ENCODE data around the gene BCAS4.

BCAS4 gene

DNA sequence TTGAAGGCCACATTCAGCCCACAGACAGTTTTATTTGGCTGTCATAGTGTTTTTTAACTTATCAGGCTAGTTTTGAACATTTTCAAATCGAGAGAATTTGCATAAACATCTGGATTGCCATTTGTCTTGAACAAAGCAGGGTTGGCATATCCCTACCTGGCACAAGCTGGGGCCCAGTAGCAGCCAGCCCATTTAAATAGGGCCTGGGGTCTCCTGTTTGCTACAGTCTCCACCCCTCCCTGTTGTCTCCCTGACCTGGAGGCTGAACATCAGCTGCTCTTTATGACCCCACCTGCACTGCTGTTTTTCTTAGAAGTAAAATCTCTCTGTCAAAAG, 10.5 kb downstream of the BCAS4 start:
- H3K9me3 ChIP-seq (ENCODE audit: low read length): 0 out of 2 replicates have a peak, but pooled peaks cover 2% of the 10 kb centered on the region
- H3K27ac ChIP-seq (ENCODE audit: low read depth, low read length, poor library complexity, severe bottlenecking): peak overlapping the region; percentile 99
- peaks cover 69% of the 10 kb centered on the region for H3K4me1 ChIP-seq (ENCODE audit: insufficient read depth, low read length, severe bottlenecking)
- H3K4me3 ChIP-seq (ENCODE audit: low read depth, low read length, poor library complexity, severe bottlenecking): peak overlapping the region; percentile 49
- no peaks in the 10 kb centered on the region for H3K9me2 ChIP-seq (ENCODE audit: low read depth, low read length)
- peaks cover 24% of the 10 kb centered on the region for H3K79me2 ChIP-seq (ENCODE audit: insufficient read depth, low read length)
- H3F3A ChIP-seq (ENCODE audit: insufficient read depth, low read length): 0 out of 2 replicates have a peak, but pooled peaks cover 3% of the 10 kb centered on the region
- H4K20me1 ChIP-seq (ENCODE audit: insufficient read depth, low read length): no peaks in the 10 kb centered on the region
- 0 out of 2 replicates have a peak, but pooled peaks cover 4% of the 10 kb centered on the region for H3K36me3 ChIP-seq (ENCODE audit: insufficient read depth, low read length)
- peak overlapping the region; percentile 69 for H3K9ac ChIP-seq (ENCODE audit: low read length)
- peak overlapping the region; percentile 72 for H3K4me2 ChIP-seq (ENCODE audit: low read length)
- no peak for TF ChIP-seq EZH2 (IDR thresholded peaks at IDR 0.05; ENCODE audit: borderline replicate concordance, low read length)
- TF ChIP-seq, protein P1, sequence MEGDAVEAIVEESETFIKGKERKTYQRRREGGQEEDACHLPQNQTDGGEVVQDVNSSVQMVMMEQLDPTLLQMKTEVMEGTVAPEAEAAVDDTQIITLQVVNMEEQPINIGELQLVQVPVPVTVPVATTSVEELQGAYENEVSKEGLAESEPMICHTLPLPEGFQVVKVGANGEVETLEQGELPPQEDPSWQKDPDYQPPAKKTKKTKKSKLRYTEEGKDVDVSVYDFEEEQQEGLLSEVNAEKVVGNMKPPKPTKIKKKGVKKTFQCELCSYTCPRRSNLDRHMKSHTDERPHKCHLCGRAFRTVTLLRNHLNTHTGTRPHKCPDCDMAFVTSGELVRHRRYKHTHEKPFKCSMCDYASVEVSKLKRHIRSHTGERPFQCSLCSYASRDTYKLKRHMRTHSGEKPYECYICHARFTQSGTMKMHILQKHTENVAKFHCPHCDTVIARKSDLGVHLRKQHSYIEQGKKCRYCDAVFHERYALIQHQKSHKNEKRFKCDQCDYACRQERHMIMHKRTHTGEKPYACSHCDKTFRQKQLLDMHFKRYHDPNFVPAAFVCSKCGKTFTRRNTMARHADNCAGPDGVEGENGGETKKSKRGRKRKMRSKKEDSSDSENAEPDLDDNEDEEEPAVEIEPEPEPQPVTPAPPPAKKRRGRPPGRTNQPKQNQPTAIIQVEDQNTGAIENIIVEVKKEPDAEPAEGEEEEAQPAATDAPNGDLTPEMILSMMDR (IDR thresholded peaks at IDR 0.05; ENCODE audit: low read length): no peak
- H2AFZ ChIP-seq (ENCODE audit: low read length): no peak overlapping the region
- no peaks in the 10 kb centered on the region for H3K27me3 ChIP-seq (ENCODE audit: insufficient read depth, low read length)

DNA sequence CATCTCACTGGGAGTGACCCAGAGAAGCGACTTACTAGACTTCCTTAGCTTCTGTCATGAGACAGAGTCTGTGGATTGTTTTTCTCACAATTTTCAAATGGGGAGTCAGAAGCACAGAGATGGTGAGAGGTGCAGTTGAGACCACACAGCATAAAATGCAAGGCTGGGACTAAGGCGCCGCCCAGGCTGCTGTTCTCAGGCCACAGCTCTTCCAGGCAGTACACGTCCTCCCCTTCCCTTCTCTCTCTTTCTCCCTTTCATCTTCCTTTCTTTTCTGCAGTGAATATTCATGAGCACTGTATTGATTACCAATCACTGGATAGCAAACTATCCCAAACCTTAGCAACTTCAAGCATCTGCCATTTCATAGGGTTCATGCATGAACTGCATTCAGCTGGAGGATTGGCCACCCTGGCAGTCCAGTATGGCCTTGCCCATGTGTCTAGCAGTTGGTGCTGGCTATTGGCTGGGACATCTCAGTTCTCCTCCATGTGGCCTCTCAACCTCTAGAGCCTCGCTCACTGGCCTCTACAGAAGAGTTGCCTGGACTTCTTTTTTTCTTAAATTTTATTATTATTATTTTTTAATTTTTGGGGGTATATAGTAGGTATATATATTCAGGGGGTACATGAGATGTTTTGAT, 11.4 kb downstream of the BCAS4 start:
- no peak overlapping the region for H2AFZ ChIP-seq (ENCODE audit: low read length)
- peak overlapping the region; percentile 72 for H3K4me2 ChIP-seq (ENCODE audit: low read length)
- H3K36me3 ChIP-seq (ENCODE audit: insufficient read depth, low read length): 0 out of 2 replicates have a peak, but pooled peaks cover 4% of the 10 kb centered on the region
- peak overlapping the region; percentile 49 for H3K4me3 ChIP-seq (ENCODE audit: low read depth, low read length, poor library complexity, severe bottlenecking)
- 0 out of 2 replicates have a peak, but pooled peaks cover 3% of the 10 kb centered on the region for H3F3A ChIP-seq (ENCODE audit: insufficient read depth, low read length)
- H3K79me2 ChIP-seq (ENCODE audit: insufficient read depth, low read length): peaks cover 31% of the 10 kb centered on the region
- peaks cover 69% of the 10 kb centered on the region for H3K4me1 ChIP-seq (ENCODE audit: insufficient read depth, low read length, severe bottlenecking)
- H3K9ac ChIP-seq (ENCODE audit: low read length): peak overlapping the region; percentile 69; the same call in 1 of the 2 replicates
- TF ChIP-seq, protein P1 (IDR thresholded peaks at IDR 0.05; ENCODE audit: low read length): no peak
- TF ChIP-seq EZH2 (IDR thresholded peaks at IDR 0.05; ENCODE audit: borderline replicate concordance, low read length): no peak
- H3K9me2 ChIP-seq (ENCODE audit: low read depth, low read length): no peaks in the 10 kb centered on the region
- H3K9me3 ChIP-seq (ENCODE audit: low read length): 0 out of 2 replicates have a peak, but pooled peaks cover 2% of the 10 kb centered on the region
- peak overlapping the region; percentile 99 for H3K27ac ChIP-seq (ENCODE audit: low read depth, low read length, poor library complexity, severe bottlenecking)
- H3K27me3 ChIP-seq (ENCODE audit: insufficient read depth, low read length): no peaks in the 10 kb centered on the region
- no peaks in the 10 kb centered on the region for H4K20me1 ChIP-seq (ENCODE audit: insufficient read depth, low read length)

DNA sequence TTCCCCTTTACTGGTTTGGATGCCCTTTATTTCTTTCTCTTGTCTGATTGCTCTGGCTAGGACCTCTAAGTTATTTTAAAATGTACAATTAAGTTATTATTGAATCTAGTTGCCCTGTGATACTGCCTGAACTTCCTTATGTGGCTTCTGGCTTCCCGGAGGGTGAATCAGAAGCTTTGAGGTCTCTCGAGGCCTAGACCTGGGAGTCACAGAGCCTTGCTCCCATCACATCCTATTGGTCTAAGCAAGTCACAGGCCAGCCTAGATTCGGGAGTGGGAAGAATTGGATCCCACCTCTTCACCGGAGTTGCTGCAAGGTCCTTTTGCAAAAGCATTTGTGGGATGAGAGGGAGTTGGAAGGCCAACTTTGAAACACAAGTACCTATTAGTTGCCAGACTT, 15.2 kb downstream of the BCAS4 start:
- Histone ChIP-seq H3K27ac (ENCODE audit: low read depth, low read length, poor library complexity, severe bottlenecking) (peak overlapping the region; percentile 95), H3K4me2 (ENCODE audit: low read length) (peak overlapping the region; percentile 7; the same call in 1 of the 2 replicates), H2AFZ (ENCODE audit: low read length) (no peak overlapping the region), H3K9me3 (ENCODE audit: low read length) (0 out of 2 replicates have a peak, but pooled peaks cover 2% of the 10 kb centered on the region), H3K79me2 (ENCODE audit: insufficient read depth, low read length) (peaks cover 35% of the 10 kb centered on the region), H3K27me3 (ENCODE audit: insufficient read depth, low read length) (no peaks in the 10 kb centered on the region), H3K4me1 (ENCODE audit: insufficient read depth, low read length, severe bottlenecking) (peaks cover 69% of the 10 kb centered on the region), H3F3A (ENCODE audit: insufficient read depth, low read length) (peaks cover 7% of the 10 kb centered on the region), H3K4me3 (ENCODE audit: low read depth, low read length, poor library complexity, severe bottlenecking) (no peak overlapping the region), H3K9ac (ENCODE audit: low read length) (no peak overlapping the region), H4K20me1 (ENCODE audit: insufficient read depth, low read length) (no peaks in the 10 kb centered on the region), H3K36me3 (ENCODE audit: insufficient read depth, low read length) (0 out of 2 replicates have a peak, but pooled peaks cover 4% of the 10 kb centered on the region), H3K9me2 (ENCODE audit: low read depth, low read length) (no peaks in the 10 kb centered on the region)
- TF ChIP-seq, protein P1 (IDR thresholded peaks at IDR 0.05; ENCODE audit: low read length): no peak
- TF ChIP-seq EZH2 (IDR thresholded peaks at IDR 0.05; ENCODE audit: borderline replicate concordance, low read length): no peak
